A673 (cell line): ENCODE measurements around the gene PLIN5.

ENCODE experiments used
- CTCF ChIP-seq: fragments of 300-800, 200-600 bp; sonication (generic); conservative IDR thresholded peaks from 2 replicates; pipeline ENCODE4 v1.5.1; 2017; ENCODE audit warnings: low read depth, mild to moderate bottlenecking, antibody characterized with exemption, low read length, moderate library complexity, mixed read lengths
- EZH2 ChIP-seq: fragments of 200-600 bp; sonication (generic); IDR thresholded peaks from 2 replicates; pipeline ENCODE4 v1.6.1; 2017; ENCODE audit warnings: borderline replicate concordance, low read depth, mild to moderate bottlenecking, mixed read lengths, antibody characterized with exemption, low read length; ENCODE audit not compliant: poor library complexity, severe bottlenecking

GRCh38 chr19:4542896-4543841, 8.1 kb upstream of the PLIN5 start:
- TF ChIP-seq CTCF (no peak), EZH2 (no peak)
